Aorta (tissue), 4 donors: Measurements from ENCODE around the gene MEIKIN. TPM values are rescaled to one million over a fixed set of nuclear protein-coding genes. Genes with fewer than 3 reads are reported as not detected.

Experiments used
- polyA plus RNA-seq, 2 donors: library from polyadenylated mRNA; stranded (reverse); fragments of 200-250 nt; gene quantifications; one replicate each; pipeline ENCODE4 v1.2.3, GENCODE V29; 2013
- total RNA-seq, 2 donors: library from RNA; stranded (reverse); fragmentation: NEBNext Ultra II Directional; extraction: Animal tissue kit (Norgen Biotek cat#: 25700); gene quantifications; one replicate each; pipeline ENCODE4 v1.2.1, GENCODE V29; 2021
- donor health status: healthy with polysubstance abuse.
- donor health status: Bipolar disorder and iron deficiency.
- donor health status: DM: no; HTN: no; CAD: no.
- donor health status: DM: yes; HTN: yes; CAD: no.

The MEIKIN gene
- total and polyA plus RNA-seq, 4 donors, result 1.2 to 3.4 TPM; not detected in 2

Other genes with a start within 250 kb of the MEIKIN start
- gene FNIP1, start 148.6 kb downstream of the MEIKIN start, total RNA-seq, result 10 to 100 TPM; 43.2 to 50.0 TPM
- 1 to 10 TPM; 4.0 to 5.9 TPM for gene FNIP1, start 148.6 kb downstream of the MEIKIN start, polyA plus RNA-seq
- 1 to 10 TPM in 1 of 2 donors, under 1 TPM in 1; 0.42 to 2.3 TPM for gene ACSL6, start 66.0 kb upstream of the MEIKIN start, total RNA-seq
- under 1 TPM; 0.03 to 0.13 TPM for gene ACSL6, start 66.0 kb upstream of the MEIKIN start, polyA plus RNA-seq
- gene IL3, start 115.0 kb upstream of the MEIKIN start, total RNA-seq, result not detected
- not detected for gene IL3, start 115.0 kb upstream of the MEIKIN start, polyA plus RNA-seq
- gene CSF2, start 128.1 kb upstream of the MEIKIN start, total RNA-seq, result under 1 TPM in 1 of 2 donors, not detected in 1; 0.51 TPM
- not detected for gene CSF2, start 128.1 kb upstream of the MEIKIN start, polyA plus RNA-seq